ENCODE measurements around the gene ZNF470. TPM values are rescaled to one million over a fixed set of nuclear protein-coding genes. Genes with fewer than 3 reads are reported as not detected.

ZNF470 gene
- total RNA-seq = 1 to 10 TPM; 1.8 to 2.5 TPM

DNA sequence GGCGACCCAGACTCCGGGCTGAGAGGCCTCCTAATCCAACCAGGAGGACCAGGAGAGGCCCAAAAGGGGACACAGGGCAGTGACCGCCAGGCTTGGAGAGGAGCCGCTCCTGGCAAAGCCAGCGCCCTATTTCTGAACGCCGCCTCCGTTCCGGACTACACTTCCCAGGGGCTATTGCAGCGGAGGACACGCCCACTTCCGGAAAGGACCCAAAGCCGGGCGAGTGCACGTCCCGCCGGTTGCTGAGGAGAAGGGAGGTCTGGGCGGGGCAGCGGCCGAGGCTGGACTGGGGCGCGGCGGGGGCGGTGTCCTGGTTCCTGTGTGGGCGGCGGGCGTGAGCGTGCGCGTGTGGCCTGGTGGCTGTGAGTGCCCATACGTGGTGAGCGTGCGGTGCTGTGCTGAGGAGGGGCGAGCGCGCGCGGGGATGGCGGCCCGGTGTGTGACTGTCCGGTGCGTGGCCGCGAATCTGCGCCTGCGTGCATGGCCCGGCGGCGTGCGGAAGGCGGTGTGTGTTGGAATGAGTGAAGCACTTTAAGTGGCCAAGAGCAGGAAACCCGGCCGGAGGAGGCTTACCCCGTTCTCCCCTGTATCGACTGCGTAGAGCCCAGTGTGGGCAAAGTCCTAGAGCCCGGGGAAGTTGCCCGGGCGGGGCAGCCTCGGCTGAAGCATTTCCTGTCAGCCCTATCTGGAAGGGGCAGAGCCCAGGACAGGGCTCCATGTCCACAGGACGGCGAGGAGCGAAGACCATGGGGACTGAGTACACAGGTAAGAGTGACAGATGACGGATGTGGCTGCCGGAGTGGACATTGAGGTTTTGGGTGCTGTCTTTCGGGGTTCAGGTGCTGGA, at the start of gene ZNF470:
Gene ZNF470, plus strand, starts transcription at position 195 of the 847 bp plus-strand sequence. CDS start 2,844 bp downstream, outside the sequence.
- TF ChIP-seq, protein P1, sequence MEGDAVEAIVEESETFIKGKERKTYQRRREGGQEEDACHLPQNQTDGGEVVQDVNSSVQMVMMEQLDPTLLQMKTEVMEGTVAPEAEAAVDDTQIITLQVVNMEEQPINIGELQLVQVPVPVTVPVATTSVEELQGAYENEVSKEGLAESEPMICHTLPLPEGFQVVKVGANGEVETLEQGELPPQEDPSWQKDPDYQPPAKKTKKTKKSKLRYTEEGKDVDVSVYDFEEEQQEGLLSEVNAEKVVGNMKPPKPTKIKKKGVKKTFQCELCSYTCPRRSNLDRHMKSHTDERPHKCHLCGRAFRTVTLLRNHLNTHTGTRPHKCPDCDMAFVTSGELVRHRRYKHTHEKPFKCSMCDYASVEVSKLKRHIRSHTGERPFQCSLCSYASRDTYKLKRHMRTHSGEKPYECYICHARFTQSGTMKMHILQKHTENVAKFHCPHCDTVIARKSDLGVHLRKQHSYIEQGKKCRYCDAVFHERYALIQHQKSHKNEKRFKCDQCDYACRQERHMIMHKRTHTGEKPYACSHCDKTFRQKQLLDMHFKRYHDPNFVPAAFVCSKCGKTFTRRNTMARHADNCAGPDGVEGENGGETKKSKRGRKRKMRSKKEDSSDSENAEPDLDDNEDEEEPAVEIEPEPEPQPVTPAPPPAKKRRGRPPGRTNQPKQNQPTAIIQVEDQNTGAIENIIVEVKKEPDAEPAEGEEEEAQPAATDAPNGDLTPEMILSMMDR (IDR thresholded peaks at IDR 0.05) = no peak
- H3K9me3 ChIP-seq = peaks cover 15% of the 10 kb centered on the region

DNA sequence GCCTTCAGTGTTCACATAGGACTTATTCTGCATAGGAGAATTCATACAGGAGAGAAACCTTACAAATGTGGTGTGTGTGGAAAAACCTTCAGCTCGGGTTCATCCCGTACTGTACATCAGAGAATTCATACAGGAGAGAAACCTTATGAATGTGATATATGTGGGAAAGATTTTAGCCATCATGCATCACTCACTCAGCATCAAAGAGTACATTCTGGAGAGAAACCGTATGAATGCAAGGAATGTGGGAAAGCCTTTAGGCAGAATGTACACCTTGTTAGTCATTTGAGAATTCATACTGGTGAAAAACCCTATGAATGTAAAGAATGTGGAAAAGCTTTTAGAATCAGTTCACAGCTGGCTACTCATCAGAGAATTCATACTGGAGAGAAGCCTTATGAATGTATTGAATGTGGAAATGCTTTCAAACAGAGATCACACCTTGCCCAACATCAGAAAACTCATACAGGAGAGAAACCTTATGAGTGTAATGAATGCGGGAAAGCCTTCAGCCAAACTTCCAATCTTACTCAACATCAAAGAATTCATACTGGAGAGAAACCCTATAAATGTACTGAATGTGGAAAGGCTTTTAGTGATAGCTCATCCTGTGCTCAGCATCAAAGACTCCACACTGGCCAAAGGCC, 41.9 kb upstream of the ZNF470 start:
- no peak overlapping the region for H3K9ac ChIP-seq (ENCODE audit: low read depth in 2 of 2, low read length in 2 of 2)
- H3K9me3 ChIP-seq = peaks cover 23% of the 10 kb centered on the region
- no peaks in the 10 kb centered on the region for H3K27me3 ChIP-seq
- DNase-seq = no peak
- intact Hi-C loops (cut with DNase I) = no loop called here
- no peak overlapping the region for H3K27ac ChIP-seq
- TF ChIP-seq, protein P1 (IDR thresholded peaks at IDR 0.05) = no peak
- no peaks in the 10 kb centered on the region for H3K36me3 ChIP-seq
- H3K4me1 ChIP-seq = no peaks in the 10 kb centered on the region
- no peak overlapping the region for H3K4me3 ChIP-seq

More for the DNA sequence above, at the start of gene ZNF470:
- intact Hi-C loops (cut with DNase I) = no loop called here
- peak; percentile 97 for DNase-seq
- Histone ChIP-seq H3K27me3 (no peaks in the 10 kb centered on the region), H3K4me1 (no peaks in the 10 kb centered on the region), H3K36me3 (no peaks in the 10 kb centered on the region), H3K4me3 (peak within 1 kb of the TSS; percentile 97), H3K27ac (peak within 1 kb of the TSS; percentile 72), H3K9ac (ENCODE audit: low read depth in 2 of 2, low read length in 2 of 2) (peak within 1 kb of the TSS; percentile 72 to 76)

DNA sequence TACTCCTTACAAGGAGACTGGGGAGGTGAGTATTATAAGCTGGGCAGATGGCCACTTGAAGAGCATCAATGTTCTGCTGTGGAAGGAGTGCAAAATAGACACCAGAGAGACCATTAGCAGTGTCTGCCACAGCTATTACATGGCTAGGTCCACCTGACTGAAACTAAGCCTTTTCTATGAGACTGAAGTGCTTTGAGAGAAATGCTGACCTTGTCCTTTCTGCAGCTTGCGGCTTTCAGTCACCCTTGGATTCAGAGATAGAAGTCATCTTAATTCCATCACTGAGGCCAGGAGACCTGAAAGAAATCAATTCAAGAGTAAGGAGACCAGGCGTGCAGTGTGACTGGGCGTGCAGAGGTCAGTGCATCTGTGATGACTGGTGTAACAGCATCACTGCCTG, 29.8 kb upstream of the ZNF470 start:
- Histone ChIP-seq H3K4me3 (no peak overlapping the region), H3K27ac (no peak overlapping the region)

DNA sequence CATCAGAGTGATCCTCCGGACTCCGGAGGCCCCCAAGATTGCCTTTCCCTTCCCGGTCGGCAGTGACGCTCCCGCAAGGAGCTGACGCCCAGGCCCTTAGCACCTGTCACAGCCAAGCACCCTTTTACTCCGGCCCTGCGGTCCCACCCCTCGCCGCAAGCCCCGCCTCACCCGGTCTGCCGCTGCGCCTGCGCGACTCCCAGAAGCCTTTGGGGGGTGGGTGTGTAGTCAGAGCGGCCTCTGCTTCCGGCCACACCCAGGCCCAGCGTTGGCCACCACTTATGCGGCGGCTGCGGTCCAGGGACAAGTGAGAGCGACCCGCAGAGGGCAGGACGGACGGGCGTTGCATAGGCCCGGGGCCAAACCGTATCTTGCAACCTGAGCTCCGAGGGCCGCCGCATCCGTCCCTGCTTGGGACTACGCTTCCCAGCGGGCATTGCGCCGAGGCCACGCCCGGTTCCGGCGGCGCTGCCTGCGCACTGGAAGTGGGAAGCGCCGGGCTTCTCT, 29.0 kb upstream of the ZNF470 start:
- Histone ChIP-seq H3K27ac (peak overlapping the region; percentile 86), H3K9ac (ENCODE audit: low read depth in 2 of 2, low read length in 2 of 2) (peak overlapping the region in 1 of 2 donors; percentile 40), H3K4me1 (no peaks in the 10 kb centered on the region), H3K36me3 (no peaks in the 10 kb centered on the region), H3K27me3 (no peaks in the 10 kb centered on the region), H3K9me3 (no peaks in the 10 kb centered on the region), H3K4me3 (peak overlapping the region; percentile 65)
- peak; percentile 93 for DNase-seq
- TF ChIP-seq, protein P1 (IDR thresholded peaks at IDR 0.05) = no peak
- intact Hi-C loops (cut with DNase I) = no loop called here

More for the DNA sequence above, 29.8 kb upstream of the ZNF470 start:
- no peak overlapping the region for H3K9ac ChIP-seq (ENCODE audit: low read depth in 2 of 2, low read length in 2 of 2)
- H3K4me1 ChIP-seq = no peaks in the 10 kb centered on the region
- no peaks in the 10 kb centered on the region for H3K9me3 ChIP-seq
- no peaks in the 10 kb centered on the region for H3K27me3 ChIP-seq
- DNase-seq = no peak
- TF ChIP-seq, protein P1 (IDR thresholded peaks at IDR 0.05) = no peak
- H3K36me3 ChIP-seq = no peaks in the 10 kb centered on the region
- intact Hi-C loops (cut with DNase I) = no loop called here

DNA sequence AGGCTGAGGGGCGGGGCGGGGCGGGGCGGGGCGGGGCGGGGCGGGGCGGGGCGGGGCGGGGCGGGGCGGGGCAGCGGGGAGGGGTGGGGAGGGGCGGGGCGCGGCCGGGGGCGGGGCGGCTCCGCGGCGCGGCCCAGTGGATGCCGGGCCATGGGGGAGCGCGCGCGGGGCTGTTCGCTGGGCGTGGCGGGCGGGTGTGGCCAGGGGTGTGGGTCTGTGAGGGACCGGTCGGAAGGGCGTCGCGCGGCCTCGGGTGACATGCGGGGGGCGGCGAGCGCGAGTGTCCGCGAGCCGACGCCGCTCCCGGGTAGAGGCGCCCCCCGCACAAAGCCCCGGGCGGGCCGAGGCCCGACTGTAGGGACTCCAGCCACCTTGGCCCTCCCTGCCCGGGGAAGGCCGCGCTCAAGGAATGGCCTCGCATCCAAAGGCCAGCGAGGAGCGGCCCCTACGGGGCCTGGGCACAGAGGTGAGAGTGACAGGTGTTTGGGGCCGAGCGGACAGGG, 28.5 kb upstream of the ZNF470 start, which contains the start of gene ZFP28:
Gene ZFP28, plus strand, starts transcription at position 188 of the 503 bp plus-strand sequence. Its CDS starts 71 bp downstream, at position 259.
- intact Hi-C loops (cut with DNase I) = no loop called here
- TF ChIP-seq, protein P1 (IDR thresholded peaks at IDR 0.05) = no peak
- peak within 1 kb of the TSS; percentile 65 for H3K4me3 ChIP-seq
- H3K27me3 ChIP-seq = no peaks in the 10 kb centered on the region
- H3K36me3 ChIP-seq = no peaks in the 10 kb centered on the region
- peak within 1 kb of the TSS; percentile 40 to 43 for H3K9ac ChIP-seq (ENCODE audit: low read depth in 2 of 2, low read length in 2 of 2)
- H3K4me1 ChIP-seq = no peaks in the 10 kb centered on the region
- peak within 1 kb of the TSS; percentile 86 for H3K27ac ChIP-seq
- H3K9me3 ChIP-seq = no peaks in the 10 kb centered on the region
- peak; percentile 81 for DNase-seq
